ENCODE data around the gene RBM17.

RBM17 gene

GRCh38 chr10:6044060-6044459, 44.8 kb upstream of the RBM17 start:
- no peaks in the 10 kb centered on the region for H3K9me3 ChIP-seq (ENCODE audit: insufficient read depth, low read length, severe bottlenecking)
- no peak overlapping the region for H3K4me3 ChIP-seq (ENCODE audit: low read depth in 1 of 2, low read length in 2 of 2)
- no peak overlapping the region for H3K9ac ChIP-seq (ENCODE audit: low read depth, low read length)
- no peaks in the 10 kb centered on the region for H3K36me3 ChIP-seq (ENCODE audit: insufficient read depth, low read length)
- H3K27ac ChIP-seq (ENCODE audit: low read length) = no peak overlapping the region
- no peak overlapping the region for H3K4me2 ChIP-seq (ENCODE audit: insufficient read depth, low read length)
- peaks cover 31% of the 10 kb centered on the region for H3K27me3 ChIP-seq (ENCODE audit: insufficient read depth, low read length, poor library complexity)
- H3K79me2 ChIP-seq (ENCODE audit: insufficient read depth, low read length) = no peaks in the 10 kb centered on the region
- DNase-seq = no peak
- peaks cover 12% of the 10 kb centered on the region for H4K20me1 ChIP-seq (ENCODE audit: insufficient read depth, low read length)
- peaks cover 17% of the 10 kb centered on the region for H3K4me1 ChIP-seq (ENCODE audit: insufficient read depth, low read length)
- ATAC-seq (ENCODE audit: insufficient read depth, low read depth) = no peak
- no peak for TF ChIP-seq EZH2 (IDR thresholded peaks at IDR 0.05; ENCODE audit: borderline replicate concordance, low read depth, low read length, severe bottlenecking)
- TF ChIP-seq, protein P1, sequence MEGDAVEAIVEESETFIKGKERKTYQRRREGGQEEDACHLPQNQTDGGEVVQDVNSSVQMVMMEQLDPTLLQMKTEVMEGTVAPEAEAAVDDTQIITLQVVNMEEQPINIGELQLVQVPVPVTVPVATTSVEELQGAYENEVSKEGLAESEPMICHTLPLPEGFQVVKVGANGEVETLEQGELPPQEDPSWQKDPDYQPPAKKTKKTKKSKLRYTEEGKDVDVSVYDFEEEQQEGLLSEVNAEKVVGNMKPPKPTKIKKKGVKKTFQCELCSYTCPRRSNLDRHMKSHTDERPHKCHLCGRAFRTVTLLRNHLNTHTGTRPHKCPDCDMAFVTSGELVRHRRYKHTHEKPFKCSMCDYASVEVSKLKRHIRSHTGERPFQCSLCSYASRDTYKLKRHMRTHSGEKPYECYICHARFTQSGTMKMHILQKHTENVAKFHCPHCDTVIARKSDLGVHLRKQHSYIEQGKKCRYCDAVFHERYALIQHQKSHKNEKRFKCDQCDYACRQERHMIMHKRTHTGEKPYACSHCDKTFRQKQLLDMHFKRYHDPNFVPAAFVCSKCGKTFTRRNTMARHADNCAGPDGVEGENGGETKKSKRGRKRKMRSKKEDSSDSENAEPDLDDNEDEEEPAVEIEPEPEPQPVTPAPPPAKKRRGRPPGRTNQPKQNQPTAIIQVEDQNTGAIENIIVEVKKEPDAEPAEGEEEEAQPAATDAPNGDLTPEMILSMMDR (IDR thresholded peaks at IDR 0.05; ENCODE audit: borderline replicate concordance, extremely low read depth, low read length, poor library complexity, severe bottlenecking) = no peak
- H2AFZ ChIP-seq (ENCODE audit: low read depth, low read length) = no peak overlapping the region

GRCh38 chr10:6044751-6045313, 44.0 kb upstream of the RBM17 start:
- Histone ChIP-seq H3K36me3 (ENCODE audit: insufficient read depth, low read length) (no peaks in the 10 kb centered on the region), H3K9ac (ENCODE audit: low read depth, low read length) (no peak overlapping the region), H3K4me1 (ENCODE audit: insufficient read depth, low read length) (peaks cover 18% of the 10 kb centered on the region), H3K9me3 (ENCODE audit: insufficient read depth, low read length, severe bottlenecking) (no peaks in the 10 kb centered on the region), H3K27me3 (ENCODE audit: insufficient read depth, low read length, poor library complexity) (peaks cover 23% of the 10 kb centered on the region), H2AFZ (ENCODE audit: low read depth, low read length) (no peak overlapping the region), H3K4me3 (ENCODE audit: low read depth in 1 of 2, low read length in 2 of 2) (no peak overlapping the region), H4K20me1 (ENCODE audit: insufficient read depth, low read length) (peaks cover 12% of the 10 kb centered on the region), H3K27ac (ENCODE audit: low read length) (no peak overlapping the region), H3K4me2 (ENCODE audit: insufficient read depth, low read length) (no peak overlapping the region), H3K79me2 (ENCODE audit: insufficient read depth, low read length) (no peaks in the 10 kb centered on the region)
- no peak for ATAC-seq (ENCODE audit: insufficient read depth, low read depth)
- TF ChIP-seq, protein P1 (IDR thresholded peaks at IDR 0.05; ENCODE audit: borderline replicate concordance, extremely low read depth, low read length, poor library complexity, severe bottlenecking) = no peak
- no peak for TF ChIP-seq EZH2 (IDR thresholded peaks at IDR 0.05; ENCODE audit: borderline replicate concordance, low read depth, low read length, severe bottlenecking)
- no peak for DNase-seq

DNA sequence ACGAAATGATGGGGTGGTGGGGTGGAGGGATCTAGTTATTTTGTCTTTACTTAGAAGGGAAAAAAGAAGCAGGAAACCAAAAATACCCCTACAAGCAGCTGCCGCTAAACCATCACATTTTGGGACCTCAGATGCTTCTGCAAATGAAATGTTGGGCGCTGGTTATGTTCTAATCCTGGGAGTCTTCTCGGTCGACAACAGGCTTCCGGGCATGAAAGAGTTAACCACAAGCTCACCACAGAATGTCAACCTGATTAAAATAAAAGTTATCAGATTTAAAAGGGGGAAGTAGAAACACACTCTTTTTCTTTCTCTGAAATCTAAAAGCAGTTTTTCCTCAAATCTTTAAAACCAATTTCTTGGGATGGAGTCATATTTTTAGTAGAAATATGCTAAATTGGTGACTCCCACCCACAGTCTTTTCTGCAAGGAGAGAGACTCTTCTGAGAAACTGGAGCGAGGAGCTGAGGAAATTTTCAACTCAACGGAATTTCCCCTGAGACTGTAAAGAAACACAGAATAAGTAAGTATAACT, 43.5 kb upstream of the RBM17 start:
- TF ChIP-seq, protein P1 (IDR thresholded peaks at IDR 0.05; ENCODE audit: borderline replicate concordance, extremely low read depth, low read length, poor library complexity, severe bottlenecking) = no peak
- no peak for TF ChIP-seq EZH2 (IDR thresholded peaks at IDR 0.05; ENCODE audit: borderline replicate concordance, low read depth, low read length, severe bottlenecking)
- peak; percentile 74 for ATAC-seq (ENCODE audit: insufficient read depth, low read depth)
- H3K27me3 ChIP-seq (ENCODE audit: insufficient read depth, low read length, poor library complexity) = peaks cover 22% of the 10 kb centered on the region
- DNase-seq = peak; percentile 57
- no peak overlapping the region for H3K4me2 ChIP-seq (ENCODE audit: insufficient read depth, low read length)
- no peak overlapping the region for H3K9ac ChIP-seq (ENCODE audit: low read depth, low read length)
- no peaks in the 10 kb centered on the region for H3K9me3 ChIP-seq (ENCODE audit: insufficient read depth, low read length, severe bottlenecking)
- no peaks in the 10 kb centered on the region for H3K36me3 ChIP-seq (ENCODE audit: insufficient read depth, low read length)
- no peaks in the 10 kb centered on the region for H3K79me2 ChIP-seq (ENCODE audit: insufficient read depth, low read length)
- peaks cover 12% of the 10 kb centered on the region for H4K20me1 ChIP-seq (ENCODE audit: insufficient read depth, low read length)
- no peak overlapping the region for H2AFZ ChIP-seq (ENCODE audit: low read depth, low read length)
- H3K27ac ChIP-seq (ENCODE audit: low read length) = no peak overlapping the region
- no peak overlapping the region for H3K4me3 ChIP-seq (ENCODE audit: low read depth in 1 of 2, low read length in 2 of 2)
- peaks cover 23% of the 10 kb centered on the region for H3K4me1 ChIP-seq (ENCODE audit: insufficient read depth, low read length)

All from DND-41 (cell line).